RPMI7951 (cell line): ENCODE results near the gene ALKBH3. TPM values are rescaled to one million over a fixed set of nuclear protein-coding genes. Genes with fewer than 3 reads are reported as not detected.

Experiments
- DNase-seq: peaks from one replicate; pipeline ENCODE4 v3.0.0-alpha.2; 2012; ENCODE audit warnings: low read depth
- total RNA-seq: library from RNA; depleted of rRNA; stranded (reverse); fragments of >200 nt; shearing (Covaris generic); gene quantifications from 2 replicates; pipeline ENCODE4 v1.2.3, GENCODE V29; 2014

The ALKBH3 gene
- total RNA-seq, 1 experiment from 2014 or later, result 39.2 TPM

DNA sequence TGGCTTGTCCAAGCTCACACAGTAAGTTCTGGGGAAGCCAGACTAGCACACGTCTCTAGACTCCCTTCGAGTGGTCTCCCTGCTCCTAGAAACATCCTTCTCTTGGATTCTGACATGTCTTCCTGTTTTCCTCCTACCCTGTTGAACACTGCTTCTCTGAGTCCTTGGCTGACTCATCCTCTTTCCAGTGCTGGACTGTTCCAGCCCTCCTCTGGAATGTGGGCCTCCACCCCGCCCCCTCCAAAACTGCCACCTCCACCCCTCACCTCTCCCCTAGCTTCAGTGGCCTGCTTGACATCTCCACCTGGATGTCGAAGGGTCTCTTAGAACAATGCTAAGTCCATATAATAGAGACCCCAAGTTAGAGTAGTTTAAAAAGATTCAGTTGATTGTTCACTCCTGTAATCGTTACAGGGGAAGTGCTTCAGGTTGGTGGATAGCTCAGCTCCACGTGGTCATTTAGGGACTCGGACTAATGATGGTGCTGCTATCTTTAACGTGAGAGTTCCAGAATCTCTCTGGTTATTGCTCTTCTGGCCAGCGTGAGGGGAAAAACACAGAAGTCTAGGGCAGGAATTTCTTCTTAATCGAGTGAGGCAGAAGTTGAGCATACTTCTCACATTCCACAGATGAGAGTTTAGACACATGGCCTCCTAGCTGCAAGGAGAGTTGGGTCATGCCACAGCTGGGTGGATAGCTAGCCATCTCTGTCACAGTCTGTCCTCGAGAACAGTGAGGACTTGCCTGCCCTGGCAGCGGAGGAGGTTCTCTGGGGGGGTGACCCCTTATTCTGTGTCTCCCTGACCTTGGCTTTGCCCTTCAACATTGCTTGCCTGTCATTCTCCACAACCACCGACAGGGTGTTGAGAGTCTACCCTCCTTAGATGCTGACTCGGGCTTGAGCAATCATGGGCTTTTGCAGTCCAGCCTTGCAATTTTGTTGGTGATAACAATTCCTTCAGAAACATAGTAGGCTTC lies 57.1 kb downstream of the ALKBH3 start:
- no peak for DNase-seq

DNA sequence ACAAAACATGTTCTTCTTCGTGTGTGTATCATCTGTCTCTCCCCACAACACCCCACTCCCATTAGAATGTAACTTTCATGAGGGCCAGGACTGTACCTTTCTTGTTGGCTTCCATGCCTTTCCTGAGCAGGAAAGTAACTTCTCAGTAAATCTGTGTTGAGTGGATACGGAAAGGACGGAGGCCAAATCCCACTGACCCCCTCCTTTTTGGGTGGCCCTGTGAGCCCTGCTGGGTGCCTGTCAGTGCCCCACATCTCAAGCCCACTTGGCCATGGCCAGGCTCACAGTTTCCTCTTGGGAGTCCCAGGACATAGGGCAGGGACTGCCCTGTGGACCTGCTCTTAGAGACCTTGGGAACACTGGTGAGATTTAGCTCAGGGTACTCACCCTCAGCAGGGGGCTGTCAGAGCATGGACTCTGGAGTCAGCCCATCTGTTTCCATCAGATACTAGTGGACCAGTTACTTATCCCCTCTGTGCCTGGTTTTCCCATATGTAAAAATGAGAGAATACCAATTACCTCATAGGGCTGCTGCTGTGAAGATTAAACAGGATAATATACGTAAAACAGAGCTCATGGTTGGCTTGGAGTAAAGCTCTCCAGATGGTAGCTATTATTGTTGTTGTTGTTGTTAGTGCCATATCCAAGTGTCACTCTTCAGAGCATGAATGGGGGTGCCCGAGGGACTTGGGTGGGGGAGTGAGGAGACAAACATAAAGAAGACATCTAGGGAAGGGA lies 60.8 kb downstream of the ALKBH3 start:
- DNase-seq, result no peak

DNA sequence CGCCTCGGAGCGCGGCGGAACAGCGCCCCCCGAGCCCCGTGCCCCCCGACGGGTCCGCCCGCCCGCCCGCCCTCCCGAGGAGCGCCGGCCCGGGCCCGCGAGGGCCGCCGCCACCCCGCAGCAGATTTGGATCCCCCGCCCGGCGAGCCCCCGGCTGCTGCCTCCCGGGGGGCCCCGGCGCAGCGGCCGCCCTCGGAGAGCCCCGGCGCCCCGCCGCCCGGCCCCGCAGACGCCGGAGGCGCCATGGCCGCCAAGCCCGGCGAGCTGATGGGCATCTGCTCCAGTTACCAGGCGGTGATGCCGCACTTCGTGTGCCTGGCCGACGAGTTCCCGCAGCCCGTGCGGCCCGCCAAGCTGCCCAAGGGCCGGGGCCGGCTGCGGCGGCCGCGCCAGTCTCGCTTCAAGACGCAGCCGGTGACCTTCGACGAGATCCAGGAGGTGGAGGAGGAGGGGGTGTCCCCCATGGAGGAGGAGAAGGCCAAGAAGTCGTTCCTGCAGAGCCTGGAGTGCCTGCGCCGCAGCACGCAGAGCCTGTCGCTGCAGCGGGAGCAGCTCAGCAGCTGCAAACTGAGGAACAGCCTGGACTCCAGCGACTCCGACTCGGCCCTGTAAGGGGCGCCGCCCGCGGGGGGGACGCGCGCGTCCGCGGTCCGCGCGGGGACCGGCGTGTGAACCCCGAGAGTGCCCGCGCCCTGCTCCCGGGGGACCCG lies 62.2 kb downstream of the ALKBH3 start:
- DNase-seq, result no peak

DNA sequence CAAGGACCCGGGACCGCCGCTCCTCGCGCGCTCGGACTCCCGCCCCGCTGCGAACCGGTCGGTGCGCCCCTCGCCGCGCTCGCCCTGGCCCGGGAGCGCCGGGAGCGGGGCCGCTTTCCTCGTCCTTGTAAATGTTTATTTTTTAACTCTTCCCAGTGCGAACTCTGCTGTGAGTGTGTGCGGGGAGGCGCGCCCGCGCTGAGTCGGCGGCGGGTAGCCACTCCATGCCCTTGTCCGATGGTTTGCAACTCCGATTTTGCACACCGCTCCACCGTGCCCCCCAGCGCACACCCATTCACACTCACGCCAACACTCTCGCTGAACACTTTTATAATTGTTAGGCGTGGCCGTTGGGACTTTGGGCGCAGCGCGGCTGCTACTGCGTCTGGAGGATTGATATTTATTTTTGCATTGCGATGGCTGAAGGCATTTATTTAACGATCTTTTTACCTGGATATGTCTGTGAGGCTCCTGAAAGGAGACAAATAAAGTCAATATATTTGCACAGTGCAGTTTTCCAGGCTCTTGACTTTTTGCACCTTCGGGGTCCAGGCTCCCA lies 62.8 kb downstream of the ALKBH3 start:
- DNase-seq, result no peak

DNA sequence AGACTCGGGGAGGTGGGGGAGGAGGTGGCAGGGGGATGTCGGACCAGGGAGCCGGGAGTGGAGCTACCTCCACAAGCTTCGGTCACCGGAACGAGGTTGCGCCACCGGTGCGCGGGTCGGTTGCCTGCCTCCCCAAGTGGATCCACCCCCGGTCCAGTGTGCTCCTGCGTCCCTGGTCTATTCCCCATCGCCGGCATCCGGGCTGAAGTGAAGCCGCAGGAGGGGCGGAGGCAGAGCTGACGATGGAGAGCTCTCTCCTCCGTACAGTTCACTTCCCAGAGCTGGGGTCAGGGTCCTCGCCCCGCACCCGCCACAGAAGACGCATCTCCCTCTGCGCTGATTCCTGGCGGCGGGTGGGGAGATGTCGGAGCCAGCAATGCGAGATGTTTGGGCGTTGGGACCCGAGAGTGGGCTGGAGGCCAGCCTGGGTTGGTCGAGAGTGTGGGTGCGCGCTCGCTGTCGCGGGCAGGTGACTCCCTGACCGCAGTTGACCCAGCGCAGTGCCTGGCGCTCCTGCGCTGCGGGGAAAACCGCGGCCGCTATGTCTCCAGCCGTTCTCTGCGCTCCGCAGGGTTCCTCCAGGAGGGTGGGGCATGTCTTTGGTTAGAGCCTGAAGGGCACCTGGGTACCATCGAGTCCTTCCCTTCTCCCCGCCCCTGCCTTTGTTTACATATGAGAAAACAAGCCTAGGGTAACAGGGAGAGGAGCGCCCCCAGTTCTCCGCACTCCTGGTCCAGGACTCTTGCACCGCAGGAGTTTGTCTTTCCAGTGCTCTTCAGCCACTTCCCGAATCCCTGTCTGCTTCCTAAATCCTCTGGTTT lies 63.5 kb downstream of the ALKBH3 start:
- DNase-seq, result peak; percentile 44

DNA sequence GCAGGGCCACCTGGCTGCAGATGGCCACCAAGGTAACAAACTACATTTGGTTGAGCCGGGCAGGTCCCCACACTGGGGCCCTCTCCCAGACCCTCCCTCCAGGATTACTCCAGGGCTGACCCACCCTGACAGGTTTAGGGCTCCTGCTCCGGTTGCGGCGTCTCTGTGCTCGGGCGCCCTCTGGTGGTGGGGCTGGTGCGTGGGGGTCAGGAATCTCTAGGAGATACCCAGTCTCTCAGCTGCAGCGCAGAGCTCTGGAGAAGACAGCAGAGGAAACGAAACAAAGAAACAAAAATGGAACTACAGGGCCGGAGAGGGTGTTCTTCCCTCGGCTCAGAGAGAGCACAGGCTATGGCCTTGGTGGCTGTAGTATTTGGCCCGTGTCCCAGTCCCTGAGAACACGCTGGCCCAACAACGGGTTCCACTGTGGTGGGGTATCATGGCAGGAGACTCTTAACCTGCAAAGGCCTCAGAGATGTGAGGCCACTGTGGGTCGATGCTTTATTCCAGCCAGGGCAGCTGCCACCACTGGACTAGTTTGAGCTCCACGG lies 64.2 kb downstream of the ALKBH3 start:
- DNase-seq, result no peak

DNA sequence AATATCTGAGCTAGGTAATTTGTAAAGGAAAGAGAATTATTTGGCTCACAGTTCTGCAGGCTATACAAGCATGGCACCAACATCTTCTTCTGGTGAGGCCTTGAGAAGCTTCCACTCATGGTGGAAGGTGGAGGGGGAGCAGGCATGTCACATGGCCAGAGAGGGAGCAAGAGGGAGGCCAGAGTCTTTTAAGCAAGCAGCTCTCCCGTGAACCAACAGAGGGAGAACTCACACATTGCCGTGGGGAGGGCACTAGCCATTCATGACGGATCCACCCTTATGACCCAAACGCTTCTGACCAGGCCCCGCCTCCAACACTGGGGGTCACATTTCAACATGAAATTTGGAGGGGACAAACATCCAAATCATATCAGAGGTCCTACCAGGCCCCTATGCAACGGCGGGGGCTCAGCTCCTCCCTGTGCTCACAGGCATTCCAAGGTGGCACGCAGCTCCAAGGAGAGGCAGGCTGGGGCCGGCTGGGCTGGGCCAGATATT lies 66.4 kb downstream of the ALKBH3 start:
- DNase-seq, result peak; percentile 38

DNA sequence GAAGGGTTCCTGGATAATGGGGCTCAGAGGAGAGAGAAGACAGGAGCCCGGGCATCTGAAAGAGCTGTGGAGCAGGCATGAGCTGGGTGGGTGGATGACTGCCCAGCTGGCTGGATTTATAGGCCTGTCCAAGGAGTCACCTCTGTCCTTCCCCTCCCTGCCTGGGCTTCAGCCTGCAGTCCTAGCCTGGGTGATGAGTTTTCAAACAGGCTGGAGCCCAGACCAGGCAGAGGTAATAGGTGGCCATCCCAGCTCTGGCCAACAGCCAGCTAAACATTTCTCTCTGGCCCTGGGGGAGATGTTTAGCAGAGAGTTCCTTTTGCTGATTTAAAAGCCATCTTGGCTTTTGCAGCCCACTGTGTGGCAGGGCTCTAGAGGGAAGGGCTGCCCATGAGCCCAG lies 67.2 kb downstream of the ALKBH3 start:
- DNase-seq, result no peak

DNA sequence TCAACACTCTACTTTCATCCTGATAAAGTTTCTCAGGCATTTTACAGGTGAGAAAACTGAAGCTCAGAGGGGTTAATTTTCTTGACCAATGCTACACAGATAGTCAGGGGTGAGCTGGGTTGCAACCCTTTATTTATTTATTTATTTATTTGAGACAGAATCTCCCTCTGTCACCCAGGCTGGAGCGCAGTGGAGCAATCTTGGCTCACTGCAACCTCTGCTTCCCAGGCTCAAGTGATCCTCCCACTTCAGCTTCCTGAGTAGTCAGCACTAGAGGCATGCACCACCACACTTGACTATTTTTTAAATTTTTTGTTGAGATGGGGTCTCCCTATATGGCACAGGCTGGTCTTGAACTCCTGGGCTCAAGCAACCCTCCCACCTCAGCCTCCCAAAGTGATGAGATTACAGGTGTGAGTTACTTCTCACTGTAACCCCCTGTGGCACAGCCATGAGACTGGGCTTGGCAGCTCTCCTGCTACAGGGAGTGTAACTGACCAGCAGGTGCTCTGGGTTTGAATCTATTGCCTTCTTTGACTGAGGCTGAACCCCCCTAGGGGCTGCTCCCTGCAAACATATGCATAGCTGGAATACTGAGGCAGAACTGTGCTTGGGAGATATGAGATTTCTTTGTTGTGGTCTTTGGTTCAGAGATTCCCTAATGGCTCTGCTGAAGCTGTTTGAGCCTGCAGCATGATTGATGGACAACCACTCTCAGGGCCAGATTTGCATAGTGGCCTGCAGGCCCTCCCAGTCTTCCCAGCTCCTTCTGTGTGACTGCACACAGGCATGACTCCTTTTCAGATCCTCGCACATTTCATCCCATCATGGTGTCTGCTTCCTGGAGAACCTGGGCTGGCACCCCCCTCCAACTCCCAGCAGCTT lies 68.0 kb downstream of the ALKBH3 start:
- DNase-seq, result no peak

DNA sequence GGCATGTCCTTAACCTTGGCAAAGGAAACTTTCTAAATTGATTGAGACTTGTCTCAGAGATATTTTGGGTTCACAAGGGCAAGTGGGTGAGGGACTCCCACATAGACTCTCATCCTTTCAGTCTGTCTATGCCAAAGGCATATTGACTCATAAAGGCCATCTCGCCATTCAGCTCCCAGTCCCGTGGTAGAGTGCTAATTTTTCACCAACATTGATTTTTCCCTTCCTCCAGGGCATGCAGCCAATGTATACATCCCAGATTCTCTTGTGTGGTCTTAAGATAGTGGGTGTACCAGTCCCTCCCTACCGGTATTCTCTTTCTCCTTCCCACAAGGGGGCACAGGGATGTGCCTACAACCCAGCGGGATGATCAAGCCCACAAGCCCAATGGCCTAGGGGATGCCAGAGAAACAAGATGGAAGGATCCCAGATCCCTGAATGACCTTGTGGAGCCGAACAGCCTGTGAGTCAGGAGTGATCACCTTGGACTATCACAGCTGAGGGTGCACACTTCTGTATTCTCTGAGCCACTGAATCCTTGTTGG lies 69.8 kb downstream of the ALKBH3 start:
- peak; percentile 55 for DNase-seq

DNA sequence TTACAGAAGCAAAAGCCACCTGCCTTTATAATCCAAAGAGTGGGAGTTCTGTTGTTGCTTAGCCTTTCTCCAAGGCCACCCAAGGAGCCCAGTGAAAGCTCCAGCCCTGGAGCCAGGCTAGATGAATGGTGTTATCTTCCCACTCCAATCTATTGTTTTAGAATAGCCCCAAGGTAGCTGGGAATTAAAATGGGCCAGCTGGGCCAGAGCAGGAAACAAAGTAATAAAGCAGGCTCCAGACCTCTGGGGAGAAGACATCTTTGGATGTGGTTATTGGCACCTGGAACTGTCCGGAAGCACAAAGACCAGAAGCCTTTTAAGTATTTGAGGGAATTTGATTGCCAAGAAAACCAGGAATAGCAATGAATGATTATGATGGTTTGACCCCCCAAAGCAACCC lies 70.6 kb downstream of the ALKBH3 start:
- DNase-seq, result peak; percentile 71

DNA sequence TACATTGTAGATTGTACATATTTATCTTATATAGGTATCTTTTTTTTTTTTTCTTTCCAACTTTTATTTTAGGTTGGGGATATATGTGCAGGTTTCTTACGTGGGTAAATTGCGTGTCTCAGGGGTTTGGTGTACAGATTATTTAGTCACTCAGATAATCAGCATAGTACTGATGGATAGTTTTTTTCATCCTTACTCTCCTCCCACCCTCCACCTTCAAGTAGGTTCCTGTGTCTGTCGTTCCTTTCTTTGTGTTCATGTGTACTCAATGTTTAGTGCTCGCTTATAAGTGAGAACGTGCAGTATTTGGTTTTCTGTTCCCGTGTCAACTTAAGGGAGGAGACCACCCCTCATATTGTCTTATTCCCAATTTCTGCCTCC lies 71.4 kb downstream of the ALKBH3 start:
- DNase-seq, result no peak

DNA sequence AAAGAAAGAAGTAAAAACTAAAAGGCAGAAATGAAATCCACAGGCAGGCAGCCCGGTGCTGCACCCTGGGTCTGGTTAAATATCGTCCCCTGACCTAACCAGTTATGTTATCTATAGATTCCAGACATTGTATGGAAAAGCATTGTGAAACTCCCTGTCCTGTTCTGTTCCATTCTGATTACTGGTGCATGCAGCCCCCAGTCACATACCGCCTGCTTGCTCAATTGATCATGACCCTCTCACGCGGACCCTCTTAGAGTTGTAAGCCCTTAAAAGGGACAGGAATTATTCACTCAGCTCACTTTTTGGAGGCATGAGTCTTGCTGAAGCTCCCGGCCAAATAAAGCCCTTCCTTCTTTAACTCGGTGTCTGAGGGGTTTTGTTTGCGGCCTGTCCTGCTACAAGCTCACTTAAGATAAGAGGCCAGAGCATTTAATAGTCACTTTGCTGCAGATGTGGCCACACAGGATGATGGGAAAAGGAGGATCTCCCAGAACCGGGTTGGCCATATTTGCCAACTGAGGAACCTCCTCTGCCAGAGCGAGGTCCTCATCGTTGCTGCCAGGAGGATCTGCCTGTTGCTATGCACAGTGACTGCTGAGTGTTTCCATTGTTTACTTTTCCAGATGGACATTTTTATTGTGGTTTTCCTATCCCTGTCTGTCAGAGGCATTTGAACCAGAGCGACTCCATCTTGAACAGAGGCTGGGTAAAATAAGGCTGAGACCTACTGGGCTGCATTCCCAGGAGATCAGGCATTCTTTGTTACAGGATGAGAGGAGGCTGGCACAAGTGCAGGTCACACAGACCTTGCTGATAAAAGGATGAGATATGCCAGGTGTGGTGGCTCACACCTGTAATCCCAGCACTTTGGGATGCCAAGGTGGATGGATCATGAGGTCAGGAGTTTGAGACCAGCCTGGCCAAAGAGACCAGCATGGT lies 72.0 kb downstream of the ALKBH3 start:
- DNase-seq, result no peak

DNA sequence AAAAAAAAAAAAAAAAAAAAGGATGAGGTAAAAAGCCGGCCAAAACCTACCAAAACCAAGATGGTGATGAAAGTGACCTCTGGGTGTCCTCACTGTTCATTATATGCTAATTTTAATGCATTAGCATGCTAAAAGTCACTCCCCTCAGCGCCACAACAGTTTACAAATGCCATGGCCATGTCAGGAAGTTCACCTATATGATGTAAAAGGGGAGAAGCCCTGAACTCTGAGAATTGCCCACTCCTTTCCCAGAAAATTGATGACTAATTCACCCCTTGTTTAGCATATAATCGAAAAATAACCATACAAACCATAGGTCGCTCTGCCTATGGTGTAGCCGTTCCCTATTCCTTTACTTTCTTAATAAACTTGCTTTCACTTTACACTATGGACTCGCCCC lies 72.9 kb downstream of the ALKBH3 start:
- no peak for DNase-seq

DNA sequence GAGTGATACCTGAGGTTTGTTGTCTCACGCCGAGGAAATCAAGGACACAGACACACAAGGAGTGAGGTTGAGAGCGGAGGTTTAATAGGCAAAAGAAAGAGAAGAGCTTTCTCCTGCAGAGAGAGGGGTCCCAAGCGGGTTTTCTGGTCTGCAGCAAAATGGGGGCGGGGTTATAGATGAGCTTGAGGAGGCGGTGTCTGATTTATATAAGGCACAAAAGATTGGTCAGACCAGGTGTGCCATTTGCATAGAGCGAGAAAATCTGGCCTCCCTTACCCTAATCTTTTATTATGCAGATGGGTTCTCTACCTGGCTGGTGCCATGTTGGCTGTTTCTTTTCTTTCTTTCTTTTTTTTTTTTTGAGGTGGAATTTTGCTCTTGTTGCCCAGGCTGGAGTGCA lies 73.6 kb downstream of the ALKBH3 start:
- DNase-seq, result no peak

DNA sequence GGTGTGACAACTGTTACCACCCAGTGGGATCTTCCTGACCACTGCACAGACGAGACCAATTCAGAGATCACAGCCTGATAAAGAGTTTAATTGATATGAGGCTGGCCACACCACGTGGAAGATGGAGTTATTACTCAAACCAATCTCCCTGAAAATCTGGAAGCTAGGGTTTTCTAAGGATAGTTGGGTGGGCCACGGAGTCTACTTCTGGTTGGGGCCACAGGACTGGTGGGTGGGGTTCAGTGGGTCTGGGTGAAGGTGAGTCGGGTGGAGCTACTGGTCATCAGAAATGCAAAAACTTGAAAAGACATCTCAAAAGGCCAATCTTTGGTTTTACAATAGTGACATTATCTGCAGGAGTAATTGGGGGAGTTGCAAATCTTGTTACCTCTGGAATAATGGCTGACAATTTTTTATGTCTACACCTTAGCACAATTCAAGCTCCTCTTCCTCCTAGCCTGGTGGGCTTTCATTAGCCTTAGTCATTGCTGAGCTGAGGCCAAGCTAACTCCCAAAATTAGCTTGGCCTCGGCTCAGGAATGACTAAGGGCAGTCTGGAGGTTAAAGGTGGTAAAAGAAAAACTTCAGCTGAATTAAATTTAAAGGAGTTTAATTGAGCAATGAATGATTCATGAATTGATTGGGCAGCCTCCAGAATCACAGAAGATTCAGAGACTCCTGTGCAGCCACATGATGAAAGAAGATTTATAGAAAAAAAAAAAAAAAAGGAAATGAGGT lies 74.9 kb downstream of the ALKBH3 start:
- peak; percentile 38 for DNase-seq

DNA sequence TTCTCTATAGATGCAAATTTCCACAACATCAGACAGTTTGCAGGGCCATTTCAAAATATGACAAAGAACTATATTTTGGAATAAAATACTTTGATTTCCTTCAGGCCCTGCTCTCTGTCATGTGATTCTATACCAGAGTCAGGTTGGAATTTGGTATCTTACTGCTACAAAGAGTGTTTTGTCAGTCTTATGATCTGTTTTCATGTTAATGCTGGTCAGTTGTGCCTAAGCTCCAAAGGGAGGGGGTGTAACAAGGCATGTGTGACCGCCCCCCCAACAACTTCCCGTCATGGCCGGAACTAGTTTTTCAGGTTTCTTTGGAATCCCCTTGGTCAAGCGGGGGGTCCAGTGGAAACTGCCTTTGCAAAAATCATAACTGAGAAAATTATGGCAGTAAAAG lies 76.9 kb downstream of the ALKBH3 start:
- DNase-seq, result no peak
